Islet of Langerhans (tissue), 1 donor: ENCODE data around the gene RAPGEF4.
"Not testable (repeated sequence)": the region's sequence is repeated elsewhere in the genome, so short reads cannot be mapped to it uniquely, and the experiment has no call there.

Experiments used
- FAIRE-seq: peaks from one replicate; lab custom pipeline; 2011; peaks lifted over from hg19 to GRCh38; lab: Jason Lieb, UNC

The RAPGEF4 gene

DNA sequence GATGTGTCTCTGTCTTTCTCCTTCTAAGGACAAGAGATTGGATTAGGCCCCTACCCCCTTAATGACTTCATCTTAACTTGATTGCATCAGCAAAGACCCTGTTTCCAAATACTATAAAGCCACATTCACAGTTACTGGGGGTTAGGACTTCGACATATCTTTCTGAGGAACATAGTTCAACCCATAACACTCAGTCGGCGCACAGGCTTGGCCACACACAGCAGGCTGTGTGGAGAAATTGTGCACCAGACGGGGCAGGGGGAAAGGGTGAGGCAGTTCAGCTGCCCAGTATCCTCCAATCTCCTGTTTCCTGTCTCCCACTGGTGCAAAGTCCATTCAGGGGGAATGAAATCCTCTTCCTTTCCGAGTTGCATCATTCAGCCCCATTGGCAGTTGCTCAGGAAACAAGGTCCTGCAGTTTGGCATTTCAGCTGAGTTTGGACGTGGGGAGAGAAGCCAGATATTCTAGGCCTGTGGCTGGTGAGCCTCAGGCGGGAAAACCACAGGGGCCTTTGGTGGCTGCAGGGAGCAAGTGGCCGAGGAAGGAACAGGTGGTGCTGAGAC is 9.4 kb upstream of the RAPGEF4 start:
- FAIRE-seq, result no peak

DNA sequence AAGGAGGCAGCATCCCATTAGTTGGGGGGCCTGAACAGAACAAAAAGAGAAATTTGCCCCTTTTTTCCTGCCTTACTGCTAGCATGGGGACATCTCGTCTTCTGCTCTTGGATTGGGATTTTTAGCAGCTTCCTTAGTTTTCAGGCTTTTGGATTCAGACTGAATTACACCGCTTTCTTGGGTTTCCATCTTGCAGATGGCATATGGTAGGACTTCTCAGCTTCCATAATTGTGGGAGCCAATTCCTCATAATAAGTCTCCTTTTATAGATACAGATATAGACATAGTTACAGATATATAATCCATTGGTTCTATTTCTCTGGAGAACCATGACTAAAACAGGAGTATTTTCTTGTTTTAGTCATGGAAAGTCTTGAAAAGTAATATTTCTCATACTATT is 5.2 kb upstream of the RAPGEF4 start:
- FAIRE-seq, result no peak

DNA sequence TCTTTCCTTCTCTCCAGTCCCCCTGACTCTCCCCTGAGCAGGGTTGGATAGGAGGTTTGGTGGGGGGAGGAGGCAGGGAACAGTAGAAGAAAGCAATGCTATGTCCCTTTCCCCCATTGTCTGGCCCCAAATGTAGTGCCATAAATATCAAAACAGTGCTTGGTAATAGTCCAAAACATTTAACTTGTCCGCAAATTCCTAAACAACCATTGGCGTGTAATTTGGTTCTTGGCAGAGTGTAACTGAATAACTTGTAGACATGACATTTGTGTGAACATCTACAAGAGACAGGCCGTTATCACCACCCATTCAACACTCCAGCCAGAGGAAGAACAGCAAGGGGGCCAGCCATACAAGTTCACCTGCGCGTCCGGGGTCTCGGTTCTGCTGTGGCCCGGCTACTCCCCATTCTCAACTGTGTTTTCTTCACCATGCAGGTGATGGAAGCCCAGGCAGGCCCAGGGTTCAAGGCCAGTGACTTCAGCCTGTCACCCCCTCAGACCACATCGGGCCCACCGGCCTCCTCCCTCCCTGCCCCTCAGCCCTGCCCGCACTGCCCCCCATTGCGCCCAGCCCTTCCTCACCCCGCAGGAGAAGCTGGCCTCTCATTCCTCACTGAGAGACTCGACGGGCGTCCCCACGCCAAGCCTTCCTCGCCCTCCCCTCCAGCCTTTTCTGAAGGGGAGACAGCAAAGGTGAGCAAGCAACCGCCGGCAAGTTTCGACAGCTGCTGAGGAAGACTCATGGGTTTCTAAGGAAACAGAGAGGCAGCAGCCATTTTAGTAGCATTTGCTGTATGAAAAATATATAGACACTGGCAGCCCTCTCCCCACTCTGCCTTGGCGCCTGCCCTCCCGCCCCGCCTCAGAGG is 699 bp upstream of the RAPGEF4 start:
- FAIRE-seq, result no peak

DNA sequence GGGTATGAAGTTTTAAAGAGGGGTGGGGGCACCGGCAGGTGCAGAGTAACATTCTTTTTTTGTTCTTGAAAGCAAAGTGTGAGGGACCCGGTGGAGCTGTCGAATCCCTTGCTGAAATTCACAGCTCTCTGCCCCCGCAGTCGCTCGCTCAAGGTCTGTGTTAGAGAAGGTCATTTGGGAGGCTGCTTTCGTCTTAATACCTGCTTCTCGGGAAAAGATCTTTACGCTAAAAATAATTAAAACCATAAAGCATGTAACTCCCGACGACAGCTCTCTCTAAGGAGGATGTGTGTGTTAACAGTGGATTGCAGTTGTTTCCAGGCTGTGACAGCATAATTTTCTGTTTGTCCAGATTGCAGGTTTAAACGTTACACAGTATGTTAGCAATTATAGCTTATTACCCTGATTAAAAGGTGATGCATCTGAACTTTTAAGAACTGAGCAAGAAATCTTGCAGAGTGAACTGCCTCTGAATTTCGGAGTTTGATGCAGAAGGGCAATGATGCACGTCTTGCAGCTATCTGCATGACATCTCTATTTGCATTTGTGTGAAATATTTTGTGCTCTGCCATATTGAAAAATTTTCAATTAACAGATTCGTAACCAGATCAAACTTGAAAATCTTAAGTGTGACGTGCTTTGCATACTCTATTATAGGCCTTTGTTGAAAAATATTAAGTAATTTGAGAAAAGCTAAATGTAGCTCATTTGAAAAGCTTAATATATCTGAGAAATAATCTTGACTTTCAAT is 954 bp downstream of the RAPGEF4 start:
- no peak for FAIRE-seq

DNA sequence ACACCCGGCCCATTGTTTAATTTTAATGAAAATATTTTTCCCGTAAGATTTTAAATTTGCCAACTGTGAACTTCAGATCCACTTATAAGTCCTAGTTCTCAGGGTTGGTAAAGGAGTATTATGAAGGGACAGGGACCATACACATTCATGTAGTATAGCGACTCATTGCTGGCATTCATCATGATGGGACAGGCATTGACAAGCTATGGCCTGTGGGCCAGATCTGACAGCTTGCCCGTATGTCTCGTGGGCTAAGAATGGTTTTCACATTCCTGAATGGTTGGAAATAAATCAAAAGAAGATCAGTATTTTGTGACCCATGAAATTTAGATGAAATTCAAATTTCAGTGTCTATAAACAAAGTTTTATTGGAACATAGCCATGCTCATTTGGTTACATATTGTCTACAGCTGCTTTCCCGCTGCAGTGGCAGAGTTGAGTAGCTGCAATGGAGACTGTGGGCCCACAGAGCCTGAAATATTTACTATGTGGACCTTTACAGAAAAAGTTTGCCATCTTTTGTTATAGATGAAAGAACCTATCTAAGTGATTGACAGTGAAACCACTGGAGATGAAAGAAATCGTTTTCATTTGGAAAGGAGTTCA is 4.1 kb downstream of the RAPGEF4 start:
- no peak for FAIRE-seq

DNA sequence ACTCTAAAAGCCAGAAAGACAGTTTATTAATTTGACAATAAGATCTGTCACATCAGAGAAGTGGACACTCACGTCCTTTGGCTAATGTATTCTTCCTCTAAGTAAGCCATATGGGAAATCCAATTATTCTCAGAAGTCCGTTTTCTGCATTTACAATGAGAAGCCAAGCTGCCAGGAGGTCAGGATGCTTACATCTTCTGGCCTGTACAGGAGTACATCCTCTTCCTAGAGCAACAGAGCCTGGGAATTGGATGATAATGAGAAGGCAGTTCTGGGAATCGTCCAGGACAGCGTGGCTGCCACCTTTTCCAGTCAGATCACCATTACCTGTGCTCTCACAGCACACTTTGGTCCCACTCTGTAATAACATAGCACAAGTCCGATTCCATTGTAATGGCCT is 5.2 kb downstream of the RAPGEF4 start:
- no peak for FAIRE-seq

DNA sequence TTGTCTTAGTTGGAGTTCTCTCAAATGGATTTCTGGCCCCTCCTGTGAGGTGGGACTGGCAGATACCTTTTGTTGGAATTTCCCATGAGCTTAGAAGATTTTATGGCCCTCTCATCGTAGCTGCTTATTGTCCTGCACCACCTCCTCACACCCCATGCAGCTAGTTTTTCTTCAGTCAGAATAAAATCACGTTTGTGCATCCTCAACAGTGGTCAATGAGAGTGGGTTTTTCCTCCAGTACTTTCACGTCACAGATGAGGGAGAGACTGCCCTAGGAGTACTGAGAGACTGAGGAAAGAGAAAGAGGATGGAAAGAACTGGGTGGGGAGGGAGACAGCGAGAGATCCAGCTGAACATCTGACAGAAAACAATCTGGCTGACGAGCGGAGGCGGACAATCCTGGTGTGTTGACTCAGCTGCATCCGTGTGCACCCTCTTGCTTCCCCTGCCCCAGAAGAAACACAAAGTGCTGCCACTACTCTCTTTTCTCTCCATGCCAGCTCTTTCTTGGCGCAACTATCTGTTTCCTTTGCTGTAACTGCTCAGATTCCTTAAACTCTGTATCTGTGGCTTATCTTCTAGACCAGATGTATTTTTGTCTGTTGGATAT is 7.4 kb downstream of the RAPGEF4 start:
- FAIRE-seq, result no peak

DNA sequence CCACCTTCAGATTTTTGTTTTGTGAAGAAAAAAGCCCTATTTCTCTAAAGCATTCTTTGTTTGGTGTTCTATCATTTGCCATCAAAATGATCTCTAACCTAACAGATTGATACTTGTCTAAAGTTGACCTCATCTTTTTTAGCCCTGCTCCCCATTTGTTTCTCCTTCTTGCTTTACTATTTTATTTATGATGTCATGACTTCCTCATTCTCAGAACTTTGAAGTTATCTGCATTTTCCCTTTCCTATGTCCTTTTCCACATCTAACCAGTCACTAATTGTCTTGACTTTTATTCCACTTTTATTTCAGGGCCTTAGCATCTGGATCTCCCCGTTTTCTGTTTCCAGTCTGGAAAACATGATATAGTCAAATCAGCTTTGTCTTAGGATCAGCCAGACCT is 8.3 kb downstream of the RAPGEF4 start:
- no peak for FAIRE-seq

DNA sequence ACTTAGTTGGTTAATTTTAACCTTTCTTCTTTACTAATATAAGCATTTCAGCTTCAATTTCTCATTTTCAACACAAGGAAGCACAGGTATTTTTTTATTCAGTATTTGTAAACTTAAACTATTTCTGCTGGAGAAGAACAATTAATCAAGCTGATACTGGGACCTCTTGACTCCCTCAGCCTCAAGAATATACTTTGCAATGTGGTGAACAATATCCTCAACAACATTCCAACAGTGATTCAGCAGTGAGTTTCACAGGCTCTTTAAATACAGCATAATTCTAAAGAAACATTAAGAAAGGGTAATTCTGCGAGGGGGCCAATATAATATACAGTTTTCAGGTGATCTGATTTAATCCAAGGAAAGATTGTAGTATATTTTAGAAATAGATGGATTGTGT is 10.0 kb downstream of the RAPGEF4 start:
- no peak for FAIRE-seq

DNA sequence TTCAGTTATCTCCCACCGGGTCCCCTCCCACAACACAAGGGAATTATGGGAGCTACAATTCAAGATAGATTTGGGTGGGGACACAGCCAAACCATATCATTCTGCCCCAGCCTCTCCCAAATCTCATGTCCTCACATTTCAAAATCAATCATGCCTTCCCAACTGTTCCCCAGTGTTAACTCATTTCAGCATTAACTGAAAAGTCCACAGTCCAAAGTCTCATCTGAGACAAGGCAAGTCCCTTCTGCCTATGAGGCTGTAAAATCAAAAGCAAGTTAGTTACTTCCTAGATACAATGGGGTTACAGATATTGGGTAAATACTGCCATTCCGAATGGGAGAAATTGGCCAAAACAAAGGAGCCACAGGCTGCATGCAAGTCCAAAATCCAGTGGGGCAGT is 12.9 kb downstream of the RAPGEF4 start:
- not testable (repeated sequence) for FAIRE-seq

DNA sequence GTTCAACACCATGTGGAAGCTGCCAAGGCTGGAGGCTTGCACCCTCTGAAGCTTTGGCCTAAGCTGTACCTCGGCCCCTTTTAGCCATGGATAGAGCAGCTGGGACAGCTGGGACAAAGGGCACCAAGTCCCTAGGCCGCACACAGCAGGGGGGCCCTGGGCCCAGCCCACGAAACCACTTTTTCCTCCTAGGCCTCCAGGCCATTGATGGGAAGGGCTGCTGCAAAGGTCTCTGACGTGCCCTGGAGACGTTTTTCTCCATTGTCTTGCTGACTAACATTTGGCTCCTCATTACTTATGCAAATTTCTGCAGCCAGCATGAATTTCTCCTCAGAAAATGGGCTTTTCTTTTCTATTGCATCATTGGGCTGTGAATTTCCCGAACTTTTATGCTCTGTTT is 13.7 kb downstream of the RAPGEF4 start:
- FAIRE-seq, result no peak

DNA sequence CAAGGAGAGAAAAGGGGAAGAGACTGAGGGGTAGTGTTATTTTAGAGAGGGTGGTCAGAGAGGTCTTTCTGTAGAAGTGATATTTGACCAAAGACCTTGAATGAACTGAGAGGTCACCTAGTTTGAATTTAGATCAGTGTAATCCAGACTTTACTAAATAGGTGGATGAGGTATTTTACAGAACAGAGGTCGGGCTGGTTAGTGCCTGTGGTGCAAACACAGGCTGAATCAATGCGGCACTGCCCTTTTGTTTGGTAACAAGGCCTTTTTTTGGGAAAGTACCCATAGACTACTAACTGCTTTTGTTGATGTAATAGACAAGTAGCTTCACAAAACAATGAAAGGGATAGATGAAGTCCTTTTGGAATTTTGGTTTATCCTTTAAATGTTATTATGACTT is 15.9 kb downstream of the RAPGEF4 start:
- FAIRE-seq, result no peak

DNA sequence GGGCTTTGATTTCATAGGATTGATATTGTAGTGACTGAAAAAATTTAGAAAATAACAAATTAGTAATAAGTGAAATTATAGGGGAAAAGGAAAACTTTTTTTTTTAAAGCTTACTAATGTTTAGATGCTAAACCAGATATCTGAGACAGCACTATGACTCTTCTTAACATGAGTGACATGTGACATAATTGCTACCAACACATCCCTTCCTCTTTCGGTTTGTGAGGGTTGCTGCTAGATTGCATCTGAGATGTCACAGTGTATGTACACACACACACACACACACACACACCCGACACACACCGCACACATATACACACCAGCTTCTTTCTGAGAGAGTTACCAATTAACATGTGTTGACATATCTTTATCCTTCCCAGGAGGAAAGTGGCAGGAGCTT is 18.0 kb downstream of the RAPGEF4 start:
- FAIRE-seq, result no peak

DNA sequence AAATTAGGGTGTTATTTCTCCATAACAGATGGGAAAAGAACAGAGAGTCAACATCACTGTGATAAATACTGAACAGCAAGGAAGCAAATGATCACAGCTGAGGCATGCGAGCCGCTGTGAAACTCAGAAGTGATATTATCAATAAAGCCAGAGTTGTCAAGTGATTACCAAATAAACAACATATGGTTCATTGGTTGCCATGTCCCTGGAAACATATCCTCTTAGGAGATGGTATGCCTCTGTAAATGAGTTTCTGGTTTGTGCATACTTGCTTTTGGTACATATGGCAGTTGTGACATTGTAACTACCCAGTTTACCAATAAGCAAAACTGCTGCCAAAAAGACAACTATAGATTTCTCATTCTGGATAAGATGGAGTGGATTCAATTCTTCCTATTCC is 23.8 kb downstream of the RAPGEF4 start:
- FAIRE-seq, result no peak

DNA sequence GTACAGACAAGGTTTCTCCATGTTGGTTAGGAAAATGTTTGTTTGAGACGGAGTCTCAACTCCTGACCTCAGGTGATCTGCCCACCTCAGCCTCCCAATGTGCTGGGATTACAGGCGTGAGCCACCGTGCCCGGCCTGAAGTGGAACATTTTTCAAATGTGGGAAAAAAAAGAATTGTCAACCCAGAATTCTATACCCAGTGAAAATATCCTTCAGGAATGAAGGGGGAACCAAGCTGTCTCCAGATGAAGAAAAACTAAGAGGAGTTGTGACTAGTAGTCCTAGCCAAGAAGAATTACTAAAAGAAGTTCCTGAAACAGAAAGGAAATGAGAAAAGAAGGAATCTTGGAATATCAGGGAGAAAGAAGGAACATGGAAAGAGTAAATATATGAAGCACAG is 25.7 kb downstream of the RAPGEF4 start:
- FAIRE-seq, result no peak

DNA sequence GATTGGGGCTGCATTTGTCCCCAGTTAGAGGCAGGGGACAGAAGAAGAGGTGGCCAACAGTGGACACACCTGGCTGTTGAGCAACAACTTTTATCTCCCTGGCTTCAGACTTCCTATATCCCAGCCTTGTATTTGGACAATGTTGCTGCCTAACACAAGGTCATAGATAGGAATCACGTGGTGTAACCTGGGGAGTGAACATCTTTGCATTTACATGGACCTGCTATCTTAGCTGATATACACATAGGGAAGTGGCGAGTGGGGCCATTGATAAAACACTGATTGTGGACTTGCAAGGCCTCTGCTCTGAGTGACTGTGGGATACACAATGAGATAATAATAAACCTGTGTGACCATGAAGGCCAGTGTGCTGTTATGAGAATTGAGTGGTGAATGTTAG is 26.9 kb downstream of the RAPGEF4 start:
- FAIRE-seq, result no peak

DNA sequence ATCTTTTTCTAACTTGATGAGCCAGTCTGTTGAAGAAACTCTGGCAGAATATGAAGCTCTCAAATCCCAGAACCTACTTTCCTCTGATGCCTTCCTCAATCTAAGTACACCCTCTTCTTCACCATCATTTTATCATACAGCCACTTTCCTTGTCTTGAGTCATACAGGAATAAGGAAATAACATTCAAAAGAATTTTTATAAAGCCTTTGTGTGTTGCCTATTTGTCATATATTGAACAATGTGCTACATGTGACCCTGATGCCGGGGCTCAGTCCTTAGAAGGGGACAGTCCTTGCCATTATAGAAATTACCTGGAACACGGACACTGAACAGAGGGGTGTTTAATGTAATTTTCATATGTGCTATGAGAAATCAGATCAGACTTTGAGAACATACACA is 27.4 kb downstream of the RAPGEF4 start:
- no peak for FAIRE-seq

DNA sequence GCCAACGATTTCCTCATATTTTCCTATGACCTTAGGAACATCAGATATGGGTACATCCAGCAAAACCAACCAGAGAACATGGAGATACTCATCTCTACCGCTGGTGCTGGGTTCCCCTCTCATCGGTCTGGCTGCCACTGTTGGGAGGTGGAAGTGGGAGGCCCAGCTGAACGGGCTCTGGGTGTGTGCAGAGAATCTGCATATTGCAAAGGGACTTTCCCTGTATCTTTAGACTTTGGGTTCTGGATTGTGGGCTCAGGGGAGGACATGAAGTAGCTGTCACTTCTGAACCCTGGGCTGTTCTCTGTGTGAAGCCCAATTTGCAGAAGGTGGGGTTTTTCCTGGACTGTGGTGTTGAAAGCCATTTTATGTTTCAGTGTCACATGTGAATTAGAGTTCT is 30.0 kb downstream of the RAPGEF4 start:
- no peak for FAIRE-seq

DNA sequence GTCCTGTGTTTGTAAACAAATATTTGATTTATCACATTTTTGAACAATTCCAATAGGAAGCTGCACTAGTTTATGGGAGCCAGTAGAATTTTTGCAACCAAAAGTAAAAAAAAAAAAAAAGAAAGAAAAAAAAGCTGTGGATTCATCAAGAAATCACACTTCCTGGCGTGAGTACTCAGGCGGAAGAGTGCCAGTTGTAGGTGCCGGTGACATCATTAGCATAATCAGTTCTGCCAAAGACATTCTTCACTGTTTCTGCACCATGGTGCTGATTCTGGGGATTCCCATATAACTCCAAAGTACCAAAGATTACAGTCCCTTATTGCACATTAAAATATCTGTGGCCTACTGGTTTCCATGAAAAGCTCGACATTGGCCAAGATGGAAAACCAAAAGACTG is 32.8 kb downstream of the RAPGEF4 start:
- no peak for FAIRE-seq

DNA sequence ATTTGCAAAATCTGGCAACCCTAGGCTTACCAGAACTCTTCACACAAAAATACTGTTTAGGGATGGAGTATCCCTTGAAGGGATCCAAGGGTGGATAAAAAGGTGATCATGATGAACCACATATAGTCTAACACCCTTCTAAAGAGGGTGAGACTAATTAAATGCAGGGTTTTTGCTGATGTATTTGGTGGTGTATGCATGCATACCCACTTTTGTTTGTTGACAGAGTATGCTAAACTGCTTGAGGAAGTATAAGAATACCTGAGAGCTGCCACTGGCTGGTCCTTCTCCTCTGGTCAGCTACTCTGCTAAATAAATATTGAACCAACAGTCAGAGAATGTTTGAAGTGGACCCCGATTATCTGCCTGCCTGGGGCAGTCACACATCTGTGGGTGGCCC is 34.2 kb downstream of the RAPGEF4 start:
- FAIRE-seq, result no peak

DNA sequence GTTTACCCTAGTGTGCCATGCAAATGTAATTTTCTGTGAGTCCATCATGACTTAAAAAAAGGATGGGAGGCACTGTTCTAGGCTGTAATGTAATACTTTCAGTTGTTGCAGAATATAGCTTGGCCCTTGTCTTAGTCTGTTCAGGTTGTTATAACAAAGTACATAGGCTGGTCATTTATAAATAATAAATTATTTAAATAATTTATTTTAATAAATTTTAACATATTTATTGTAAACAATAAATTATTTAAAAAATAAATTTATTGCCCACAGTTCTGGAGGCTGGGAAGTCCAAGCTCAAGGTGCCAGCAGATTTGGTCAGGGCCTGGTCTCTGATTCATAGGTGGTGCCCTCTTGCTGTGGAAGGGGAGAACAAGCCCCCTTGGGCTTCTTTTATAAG is 35.2 kb downstream of the RAPGEF4 start:
- FAIRE-seq, result no peak

DNA sequence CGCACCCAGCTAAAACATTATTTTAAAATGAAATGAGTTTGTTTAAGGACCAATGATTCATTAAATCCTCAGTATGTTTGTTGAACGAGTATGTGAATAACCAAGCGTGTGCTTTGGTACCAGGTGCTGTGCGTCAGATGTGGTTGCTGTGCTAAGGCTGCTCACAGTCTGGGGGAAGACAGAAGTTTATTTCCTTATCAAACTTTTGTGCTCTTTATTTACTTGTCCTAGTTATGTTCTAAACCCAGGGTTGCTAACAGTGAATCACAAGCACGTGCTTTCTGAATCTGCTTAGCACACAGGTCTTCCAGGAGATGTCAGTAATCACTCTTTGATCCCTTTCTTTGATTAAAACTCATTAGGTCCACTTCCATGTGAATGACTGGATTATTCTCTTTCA is 37.0 kb downstream of the RAPGEF4 start:
- no peak for FAIRE-seq

DNA sequence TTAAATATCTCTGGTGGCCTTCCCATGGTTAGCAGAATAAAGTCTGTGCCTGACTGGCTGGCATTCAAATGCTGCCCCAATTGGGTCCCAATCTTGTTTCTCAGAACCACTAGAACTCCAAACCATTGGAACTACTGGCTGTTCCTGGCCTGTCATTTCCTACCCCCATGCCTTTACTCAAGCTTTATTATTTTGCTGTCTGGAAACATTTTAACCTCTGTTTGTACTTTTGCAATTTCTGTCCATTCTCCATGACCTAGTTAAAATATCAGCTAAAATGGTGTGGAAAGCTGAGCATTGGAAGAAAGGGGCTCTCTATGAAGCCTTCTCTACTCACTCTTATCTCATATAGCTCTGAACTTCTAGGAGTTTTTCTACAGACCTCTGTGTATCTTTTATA is 38.7 kb downstream of the RAPGEF4 start:
- no peak for FAIRE-seq
